Spinal cord (tissue), 10 donors: ENCODE measurements around the gene LIN37. TPM values are rescaled to one million over a fixed set of nuclear protein-coding genes. Genes with fewer than 3 reads are reported as not detected.

Experiments used
- DNase-seq, 6 donors: peaks; one replicate each; pipeline versions ENCODE4 v3.0.0 to v3.0.0-alpha.2; 2013 to 2015; ENCODE audit warnings: low spot score in 6 of 6, low read depth in 4 of 6
- H3K27ac ChIP-seq: one replicate; pipeline ENCODE4 v1.5.1; 2013; ENCODE audit warnings: low read depth, low read length, control low read depth
- H3K27me3 ChIP-seq: one replicate; pipeline ENCODE4 v1.6.1; 2013; ENCODE audit warnings: low read length; ENCODE audit not compliant: control insufficient read depth, insufficient read depth
- H3K36me3 ChIP-seq: one replicate; pipeline ENCODE4 v1.6.1; 2013; ENCODE audit warnings: low read length; ENCODE audit not compliant: control insufficient read depth, insufficient read depth
- H3K4me1 ChIP-seq: one replicate; pipeline ENCODE4 v1.6.1; 2013; ENCODE audit warnings: low read length; ENCODE audit not compliant: control insufficient read depth, insufficient read depth
- H3K4me3 ChIP-seq: one replicate; pipeline ENCODE4 v1.5.1; 2013; ENCODE audit warnings: low read depth, low read length, control low read depth
- H3K9me3 ChIP-seq: one replicate; pipeline ENCODE4 v1.6.1; 2013; ENCODE audit warnings: low read length; ENCODE audit not compliant: control insufficient read depth, insufficient read depth
- WGBS: methylation state at CpG from one replicate; pipeline ENCODE4 v1.1.5; 2013; ENCODE audit warnings: missing lambda C conversion rate; ENCODE audit not compliant: insufficient coverage; 5-methylcytosine and 5-hydroxymethylcytosine counted together
- polyA plus RNA-seq, 2 donors: library from polyadenylated mRNA; unstranded; fragments of 120-200 nt; gene quantifications; one replicate each; pipeline ENCODE4 v1.2.1, GENCODE V29; 2013; ENCODE audit not compliant: insufficient read length in 2 of 2
- total RNA-seq, 2 donors: library from RNA; depleted of rRNA in 1 of 2; stranded (reverse); fragments of 120-200 nt in 1 of 2; fragments of >200 nt in 1 of 2; gene quantifications; one replicate each; pipeline versions ENCODE4 v1.2.3 to v1.2.4, GENCODE V29; 2013 to 2014
- donor health status: healthy.

Gene LIN37
- total and polyA plus RNA-seq, 4 donors = 5.1 to 18.3 (median 16.7) TPM

DNA sequence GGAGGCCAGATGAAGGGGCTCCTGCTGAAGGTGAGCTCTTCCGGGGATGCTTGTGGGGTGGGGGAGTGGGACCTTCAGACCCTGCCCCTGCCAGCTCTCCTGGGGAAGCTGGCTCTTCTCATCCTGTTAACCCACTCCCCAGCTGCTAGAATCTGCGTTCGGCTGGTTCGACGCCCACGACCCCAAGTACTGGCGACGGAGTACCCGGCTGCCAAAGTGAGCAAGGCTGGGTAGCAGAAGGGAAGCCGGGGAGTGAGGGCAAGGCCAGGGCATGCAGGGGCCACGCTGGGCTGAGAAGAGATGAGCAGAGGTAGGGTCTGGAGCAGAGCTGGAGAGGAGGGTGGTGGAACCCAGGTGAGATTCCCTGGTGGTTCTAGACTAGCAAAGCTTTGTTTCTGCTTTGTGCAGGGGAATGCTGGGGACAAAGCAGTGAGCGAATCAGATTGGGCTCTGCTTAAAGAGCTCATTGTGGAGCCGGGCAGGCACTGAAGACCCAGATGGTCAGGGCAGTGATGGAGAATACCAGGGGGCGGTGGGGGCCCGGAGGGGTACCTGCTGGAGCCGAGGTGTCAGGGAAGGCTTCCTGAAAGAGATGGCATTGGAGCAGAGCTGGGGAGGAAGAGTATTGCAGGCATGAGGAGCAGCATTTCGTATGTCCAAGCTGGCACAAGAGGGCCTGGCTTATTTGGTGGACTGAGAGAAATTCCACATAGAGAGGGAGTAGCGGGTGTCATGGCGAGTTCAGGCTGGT lies 20.2 kb upstream of the LIN37 start:
- no peaks in the 10 kb centered on the region for H3K27me3 ChIP-seq
- H3K36me3 ChIP-seq = peaks cover 99% of the 10 kb centered on the region
- no peak overlapping the region for H3K27ac ChIP-seq
- WGBS = 93% methylated on average over 19 of the region's 19 CpGs
- no peaks in the 10 kb centered on the region for H3K4me1 ChIP-seq
- no peak overlapping the region for H3K4me3 ChIP-seq
- no peaks in the 10 kb centered on the region for H3K9me3 ChIP-seq
- DNase-seq = no peak

DNA sequence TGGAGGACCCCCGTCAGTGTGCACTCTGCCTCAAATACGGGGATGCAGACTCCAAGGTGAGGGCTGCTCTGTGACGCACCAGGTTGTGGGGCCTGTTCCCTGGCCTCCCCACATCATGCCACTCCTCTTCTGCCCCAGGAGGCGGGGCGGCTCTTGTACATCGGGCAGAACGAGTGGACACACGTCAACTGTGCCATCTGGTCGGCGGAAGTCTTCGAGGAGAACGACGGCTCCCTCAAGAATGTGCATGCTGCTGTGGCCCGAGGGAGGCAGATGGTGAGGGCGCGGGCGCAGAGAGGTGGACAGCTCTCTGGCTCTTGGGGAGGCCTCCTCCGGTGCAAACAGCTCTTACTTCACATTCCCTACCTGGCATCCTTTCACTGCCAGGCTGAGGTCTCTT lies 19.4 kb upstream of the LIN37 start:
- 94% methylated on average over 17 of the region's 18 CpGs for WGBS
- DNase-seq = no peak
- no peaks in the 10 kb centered on the region for H3K9me3 ChIP-seq
- H3K36me3 ChIP-seq = peaks cover 99% of the 10 kb centered on the region
- no peaks in the 10 kb centered on the region for H3K4me1 ChIP-seq
- no peaks in the 10 kb centered on the region for H3K27me3 ChIP-seq
- H3K4me3 ChIP-seq = no peak overlapping the region
- H3K27ac ChIP-seq = no peak overlapping the region

- Histone ChIP-seq H3K9me3 (no peaks in the 10 kb centered on the region), H3K4me1 (no peaks in the 10 kb centered on the region), H3K36me3 (peaks cover 99% of the 10 kb centered on the region), H3K27me3 (no peaks in the 10 kb centered on the region), H3K27ac (no peak overlapping the region), H3K4me3 (no peak overlapping the region)
- no peak for DNase-seq
- 91% methylated on average over 11 of the region's 11 CpGs for WGBS
These were observed 18.6 kb upstream of the LIN37 start for GRCh38 chr19:35729763-35730162.

DNA sequence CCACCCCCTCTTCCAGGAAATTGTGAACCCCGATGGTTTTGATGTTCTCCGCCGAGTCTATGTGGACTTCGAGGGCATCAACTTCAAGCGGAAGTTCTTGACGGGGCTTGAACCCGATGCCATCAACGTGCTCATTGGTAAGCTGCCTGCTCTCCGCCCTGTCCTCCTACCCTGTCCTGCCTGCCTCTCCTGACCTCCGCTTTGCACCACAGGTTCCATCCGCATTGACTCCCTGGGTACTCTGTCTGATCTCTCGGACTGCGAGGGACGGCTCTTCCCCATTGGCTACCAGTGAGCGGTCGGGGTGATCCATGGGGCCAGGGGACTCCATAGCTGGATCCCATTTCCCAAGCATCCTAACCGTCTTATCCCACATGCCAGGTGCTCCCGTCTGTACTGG lies 18.1 kb upstream of the LIN37 start:
- Histone ChIP-seq H3K36me3 (peaks cover 99% of the 10 kb centered on the region), H3K9me3 (no peaks in the 10 kb centered on the region), H3K4me1 (no peaks in the 10 kb centered on the region), H3K27ac (no peak overlapping the region), H3K4me3 (no peak overlapping the region), H3K27me3 (no peaks in the 10 kb centered on the region)
- DNase-seq = no peak
- WGBS = 95% methylated on average over 18 of the region's 18 CpGs

DNA sequence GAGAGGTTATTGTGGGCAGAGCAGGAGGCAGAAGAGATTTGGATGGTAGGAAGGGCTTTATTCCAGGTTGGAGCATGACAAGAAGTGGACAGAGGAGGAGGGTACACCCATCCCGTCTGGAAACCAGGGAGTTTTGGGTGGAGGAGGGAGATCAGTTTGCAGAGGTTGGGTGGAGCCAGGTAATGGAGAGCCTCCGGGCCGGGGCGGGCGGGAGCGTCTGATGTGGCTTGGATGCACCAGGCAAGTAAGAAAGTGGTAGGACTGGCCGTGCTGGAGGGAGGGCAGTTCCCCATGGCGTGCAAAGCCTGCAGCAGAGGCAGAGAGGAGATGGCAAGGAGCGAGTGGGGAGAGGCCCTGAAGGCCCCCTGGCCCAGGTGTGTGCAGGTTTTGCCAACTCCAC lies 17.0 kb upstream of the LIN37 start:
- H3K4me3 ChIP-seq = no peak overlapping the region
- H3K9me3 ChIP-seq = no peaks in the 10 kb centered on the region
- DNase-seq = no peak
- H3K4me1 ChIP-seq = no peaks in the 10 kb centered on the region
- H3K27ac ChIP-seq = no peak overlapping the region
- H3K36me3 ChIP-seq = peaks cover 97% of the 10 kb centered on the region
- WGBS = 96% methylated on average over 9 of the region's 9 CpGs
- no peaks in the 10 kb centered on the region for H3K27me3 ChIP-seq

DNA sequence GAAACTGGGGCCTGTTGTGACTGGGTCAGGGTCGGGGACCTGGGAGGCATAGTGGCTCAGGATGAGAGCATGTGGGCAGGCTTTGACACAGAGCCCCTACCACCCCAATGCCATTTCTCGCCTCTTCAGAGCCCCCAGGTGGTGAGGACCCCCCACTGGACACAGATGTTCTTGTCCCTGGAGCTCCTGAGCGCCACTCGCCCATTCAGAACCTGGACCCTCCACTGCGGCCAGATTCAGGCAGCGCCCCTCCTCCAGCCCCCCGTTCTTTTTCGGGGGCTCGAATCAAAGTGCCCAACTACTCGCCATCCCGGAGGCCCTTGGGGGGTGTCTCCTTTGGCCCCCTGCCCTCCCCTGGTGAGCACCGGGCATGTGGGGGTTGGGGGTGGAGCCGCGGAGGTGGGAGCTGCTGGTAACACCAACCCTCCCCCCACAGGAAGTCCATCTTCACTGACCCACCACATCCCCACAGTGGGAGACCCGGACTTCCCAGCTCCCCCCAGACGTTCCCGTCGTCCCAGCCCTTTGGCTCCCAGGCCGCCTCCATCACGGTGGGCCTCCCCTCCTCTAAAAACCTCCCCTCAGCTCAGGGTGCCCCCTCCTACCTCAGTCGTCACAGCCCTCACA lies 16.5 kb upstream of the LIN37 start:
- no peak for DNase-seq
- Histone ChIP-seq H3K27me3 (no peaks in the 10 kb centered on the region), H3K36me3 (peaks cover 98% of the 10 kb centered on the region), H3K4me1 (no peaks in the 10 kb centered on the region), H3K27ac (no peak overlapping the region), H3K4me3 (no peak overlapping the region), H3K9me3 (no peaks in the 10 kb centered on the region)
- whole genome bisulfite sequencing = 84% methylated on average over 14 of the region's 21 CpGs

DNA sequence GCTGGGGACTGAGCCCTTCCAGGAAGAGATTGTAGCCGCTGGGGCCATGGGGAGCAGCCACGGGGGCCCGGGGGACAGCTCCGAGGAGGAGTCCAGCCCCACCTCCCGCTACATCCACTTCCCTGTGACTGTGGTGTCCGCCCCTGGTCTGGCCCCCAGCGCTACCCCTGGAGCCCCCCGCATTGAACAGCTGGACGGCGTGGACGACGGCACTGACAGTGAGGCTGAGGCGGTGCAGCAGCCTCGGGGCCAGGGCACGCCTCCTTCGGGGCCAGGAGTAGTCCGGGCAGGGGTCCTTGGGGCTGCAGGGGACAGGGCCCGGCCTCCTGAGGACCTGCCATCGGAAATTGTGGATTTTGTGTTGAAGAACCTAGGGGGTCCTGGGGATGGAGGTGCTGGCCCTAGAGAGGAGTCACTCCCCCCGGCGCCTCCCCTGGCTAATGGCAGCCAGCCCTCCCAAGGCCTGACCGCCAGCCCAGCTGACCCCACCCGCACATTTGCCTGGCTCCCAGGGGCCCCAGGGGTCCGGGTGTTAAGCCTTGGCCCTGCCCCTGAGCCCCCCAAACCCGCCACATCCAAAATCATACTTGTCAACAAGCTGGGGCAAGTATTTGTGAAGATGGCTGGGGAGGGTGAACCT lies 15.7 kb upstream of the LIN37 start:
- 89% methylated on average over 21 of the region's 25 CpGs for WGBS
- DNase-seq = no peak
- H3K4me3 ChIP-seq = no peak overlapping the region
- H3K36me3 ChIP-seq = peaks cover 98% of the 10 kb centered on the region
- H3K27me3 ChIP-seq = no peaks in the 10 kb centered on the region
- H3K9me3 ChIP-seq = no peaks in the 10 kb centered on the region
- H3K27ac ChIP-seq = no peak overlapping the region
- no peaks in the 10 kb centered on the region for H3K4me1 ChIP-seq

DNA sequence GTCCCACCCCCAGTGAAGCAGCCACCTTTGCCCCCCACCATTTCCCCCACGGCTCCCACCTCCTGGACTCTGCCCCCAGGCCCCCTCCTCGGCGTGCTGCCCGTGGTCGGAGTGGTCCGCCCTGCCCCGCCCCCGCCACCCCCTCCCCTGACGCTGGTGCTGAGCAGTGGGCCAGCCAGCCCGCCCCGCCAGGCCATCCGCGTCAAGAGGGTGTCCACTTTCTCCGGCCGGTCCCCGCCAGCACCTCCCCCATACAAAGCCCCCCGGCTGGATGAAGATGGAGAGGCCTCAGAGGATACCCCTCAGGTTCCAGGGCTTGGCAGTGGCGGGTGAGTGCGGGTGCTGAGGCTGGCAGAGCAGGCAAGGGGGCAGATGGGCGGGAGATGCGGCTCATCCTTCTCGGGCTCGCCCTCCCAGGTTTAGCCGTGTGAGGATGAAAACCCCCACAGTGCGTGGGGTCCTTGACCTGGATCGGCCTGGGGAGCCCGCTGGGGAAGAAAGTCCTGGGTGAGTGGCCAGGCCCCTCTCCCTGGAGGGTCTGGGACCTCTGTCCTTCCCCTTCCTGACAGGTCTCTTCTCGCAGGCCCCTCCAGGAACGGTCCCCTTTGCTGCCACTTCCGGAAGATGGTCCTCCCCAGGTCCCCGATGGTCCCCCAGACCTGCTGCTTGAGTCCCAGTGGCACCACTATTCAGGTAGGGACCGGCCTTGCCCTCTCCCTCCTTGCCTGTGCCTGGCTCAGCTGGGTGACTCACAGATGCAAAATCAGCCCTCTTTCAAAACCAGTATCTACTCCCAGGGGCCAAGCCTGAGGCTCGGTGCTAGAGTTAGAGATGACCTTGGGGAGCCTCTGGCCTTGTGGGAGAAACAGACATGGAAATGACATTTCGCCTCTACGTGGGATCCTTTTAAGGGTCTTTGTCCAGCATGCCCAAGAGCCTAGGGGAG lies 14.9 kb upstream of the LIN37 start:
- Histone ChIP-seq H3K36me3 (peaks cover 98% of the 10 kb centered on the region), H3K4me3 (no peak overlapping the region), H3K9me3 (no peaks in the 10 kb centered on the region), H3K27me3 (no peaks in the 10 kb centered on the region), H3K27ac (no peak overlapping the region), H3K4me1 (no peaks in the 10 kb centered on the region)
- DNase-seq = no peak
- WGBS = 93% methylated on average over 23 of the region's 35 CpGs

GRCh38 chr19:35734273-35734672 lies 14.1 kb upstream of the LIN37 start:
- H3K27ac ChIP-seq = no peak overlapping the region
- no peaks in the 10 kb centered on the region for H3K27me3 ChIP-seq
- no peak overlapping the region for H3K4me3 ChIP-seq
- WGBS = 98% methylated on average over 8 of the region's 8 CpGs
- no peaks in the 10 kb centered on the region for H3K9me3 ChIP-seq
- peaks cover 98% of the 10 kb centered on the region for H3K36me3 ChIP-seq
- peaks cover under 1% of the 10 kb centered on the region for H3K4me1 ChIP-seq
- no peak for DNase-seq
